Stimulated activated CD4-positive, alpha-beta T cell treated with anti-CD3 and anti-CD28 coated beads, Interleukin-1b, Interleukin-23, amount 100 ng/mL, for 24 hours (primary cell): ENCODE measurements around the gene SPPL2C.
"Not testable (repeated sequence)": the region's sequence is repeated elsewhere in the genome, so short reads cannot be mapped to it uniquely, and the experiment has no call there.

Source experiments
- DNase-seq, 4 experiments: peaks; one replicate each; pipeline ENCODE4 v3.0.0-alpha.2; 2020; ENCODE audit warnings: low read depth in 4 of 4, low spot score in 1 of 4

SPPL2C gene

GRCh38 chr17:45848868-45849535 lies 4.3 kb downstream of the SPPL2C start:
- DNase-seq = no peak

- DNase-seq = no peak
Measured at GRCh38 chr17:45849536-45849990, 4.9 kb downstream of the SPPL2C start.

GRCh38 chr17:45850011-45850410 lies 5.3 kb downstream of the SPPL2C start:
- no peak for DNase-seq

- no peak for DNase-seq
Measured at GRCh38 chr17:45850468-45850867, 5.8 kb downstream of the SPPL2C start.

- DNase-seq = no peak
Measured at GRCh38 chr17:45851022-45851421, 6.3 kb downstream of the SPPL2C start.

GRCh38 chr17:45851464-45851863 lies 6.8 kb downstream of the SPPL2C start:
- DNase-seq = no peak

- DNase-seq = no peak
Measured at GRCh38 chr17:45851873-45852272, 7.2 kb downstream of the SPPL2C start.

GRCh38 chr17:45852535-45853297 lies 8.0 kb downstream of the SPPL2C start:
- peak; percentile 40 to 55 (median 44) for DNase-seq

- no peak for DNase-seq
Measured at GRCh38 chr17:45854209-45854608, 9.5 kb downstream of the SPPL2C start.

- no peak for DNase-seq
Measured at GRCh38 chr17:45855691-45856336, 11.1 kb downstream of the SPPL2C start.

GRCh38 chr17:45857977-45858708 lies 13.5 kb downstream of the SPPL2C start:
- no peak for DNase-seq

GRCh38 chr17:45861165-45861564 lies 16.5 kb downstream of the SPPL2C start:
- DNase-seq = no peak

GRCh38 chr17:45862127-45862526 lies 17.4 kb downstream of the SPPL2C start:
- not testable (repeated sequence) for DNase-seq

- no peak for DNase-seq
Measured at GRCh38 chr17:45863857-45864654, 19.4 kb downstream of the SPPL2C start.

GRCh38 chr17:45867171-45867570 lies 22.5 kb downstream of the SPPL2C start:
- no peak for DNase-seq

- DNase-seq = no peak
Measured at GRCh38 chr17:45867702-45868101, 23.0 kb downstream of the SPPL2C start.

- DNase-seq = no peak
Measured at GRCh38 chr17:45868276-45868675, 23.6 kb downstream of the SPPL2C start.

GRCh38 chr17:45869676-45870341 lies 25.1 kb downstream of the SPPL2C start:
- no peak for DNase-seq

- DNase-seq = no peak
Measured at GRCh38 chr17:45870342-45870974, 25.8 kb downstream of the SPPL2C start.

GRCh38 chr17:45871718-45872117 lies 27.0 kb downstream of the SPPL2C start:
- DNase-seq = no peak
